DMS79 (cell line): ENCODE results near the gene SMIM8.

ENCODE experiments used
- DNase-seq: peaks from one replicate; lab custom pipeline; 2025; lab: John Stamatoyannopoulos, UW

The SMIM8 gene

DNA sequence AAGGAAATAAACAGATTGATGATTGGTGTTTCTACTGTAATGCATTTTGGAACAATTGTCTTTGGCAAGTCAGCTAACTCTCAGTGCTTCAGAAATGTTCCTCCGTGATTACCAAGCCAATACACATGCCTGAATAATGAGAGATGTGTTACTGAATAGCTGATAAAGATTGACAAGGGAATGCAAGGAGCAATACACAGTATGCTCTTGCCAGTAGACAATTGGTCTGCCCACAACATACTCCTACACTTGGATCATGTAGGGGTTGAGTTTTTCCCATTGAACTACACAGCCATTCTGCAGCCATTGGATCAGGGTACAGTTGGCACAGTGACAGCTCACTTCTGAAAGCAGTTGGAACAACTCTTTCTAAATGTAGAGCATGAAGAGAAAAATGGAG lies 12.3 kb downstream of the SMIM8 start:
- no peak for DNase-seq

DNA sequence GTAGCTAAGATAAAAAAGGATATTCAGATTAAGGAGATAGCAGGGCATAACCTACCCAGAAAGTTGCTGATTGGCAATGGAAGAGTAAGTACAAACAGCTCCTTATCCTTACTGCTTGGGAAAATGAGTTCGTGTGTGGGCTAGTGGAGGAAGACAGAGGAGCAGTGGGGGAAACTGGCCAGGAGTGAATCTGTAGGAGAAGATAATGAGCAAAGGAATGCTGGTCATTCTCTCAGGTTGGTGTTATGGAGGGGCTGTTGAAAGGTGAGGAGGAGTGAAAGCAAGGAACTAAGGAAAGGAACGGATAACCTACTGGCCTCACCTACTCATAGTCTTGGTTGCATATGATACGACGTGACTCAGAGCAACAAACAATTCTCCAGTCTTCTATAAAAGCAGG lies 14.0 kb downstream of the SMIM8 start:
- DNase-seq: no peak

DNA sequence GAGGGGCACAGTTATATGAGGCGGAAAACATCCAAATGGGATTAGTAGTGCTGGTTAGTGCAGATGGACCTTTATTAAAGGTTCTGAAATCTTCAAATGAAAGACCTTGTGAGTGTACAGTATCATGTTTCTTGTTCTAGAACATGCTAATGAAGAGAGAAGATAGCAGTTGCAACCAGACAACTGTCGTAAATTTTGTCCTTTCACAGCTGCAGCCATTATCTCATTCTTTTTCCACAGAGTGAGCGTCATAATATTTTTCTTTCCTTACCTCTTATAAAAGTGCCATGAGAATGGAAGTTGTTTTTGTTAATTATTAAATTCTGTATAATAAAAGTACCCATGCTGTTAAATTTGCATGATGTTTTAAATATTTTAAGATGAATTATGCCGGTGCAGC lies 17.8 kb downstream of the SMIM8 start:
- no peak for DNase-seq

- no peak for DNase-seq
Measured at GRCh38 chr6:87341158-87341557, 18.8 kb downstream of the SMIM8 start.

GRCh38 chr6:87341899-87342298 lies 19.5 kb downstream of the SMIM8 start:
- DNase-seq: no peak

DNA sequence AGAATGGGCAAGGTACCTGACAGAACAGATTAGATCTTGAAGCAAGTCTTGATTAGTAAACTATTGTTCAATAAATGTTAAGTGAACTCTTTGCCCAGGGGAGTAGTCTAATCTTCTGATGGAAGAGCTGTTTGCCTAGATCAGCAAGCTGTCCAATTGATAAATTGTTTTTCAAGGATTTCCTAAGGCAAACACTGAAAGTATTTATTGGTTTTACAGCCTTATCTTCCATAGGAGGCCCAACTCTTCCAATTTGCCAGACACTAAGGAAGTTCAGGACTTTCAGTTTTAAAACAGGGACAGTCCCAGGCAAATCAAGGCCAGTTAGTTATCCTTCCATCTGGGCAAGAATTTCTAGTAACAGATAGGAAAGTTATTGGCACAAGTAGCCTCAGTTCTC lies 20.4 kb downstream of the SMIM8 start:
- no peak for DNase-seq

- DNase-seq: no peak
Measured at GRCh38 chr6:87344731-87345130, 22.3 kb downstream of the SMIM8 start, which contains the start of gene C6orf163. C6orf163 (plus strand) TSS chr6:87344813; CDS start chr6:87345100, 287 bp downstream.

- DNase-seq: no peak
Measured at GRCh38 chr6:87346700-87347099, 24.3 kb downstream of the SMIM8 start.

GRCh38 chr6:87349896-87350295 lies 27.5 kb downstream of the SMIM8 start:
- DNase-seq: no peak

DNA sequence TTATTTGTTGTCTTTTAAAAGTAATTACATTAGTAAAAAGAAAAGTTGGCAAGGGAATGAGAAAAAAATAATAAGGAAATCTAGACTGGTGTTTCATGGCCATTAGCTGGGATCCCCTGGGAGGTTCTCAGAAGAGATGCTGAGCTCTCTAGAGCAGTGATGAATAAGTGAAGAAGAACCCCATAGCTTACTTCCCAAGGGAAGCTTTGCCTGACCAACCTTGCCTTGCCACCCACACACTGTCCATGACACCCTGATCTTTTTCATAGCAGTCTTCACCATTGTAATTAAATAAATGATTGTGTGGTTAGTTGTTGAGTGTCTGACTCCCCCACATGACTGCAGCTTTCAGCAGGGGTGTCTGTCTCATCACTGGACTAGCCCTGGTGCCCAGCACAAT lies 28.1 kb downstream of the SMIM8 start:
- DNase-seq: no peak

- no peak for DNase-seq
Measured at GRCh38 chr6:87351583-87351982, 29.2 kb downstream of the SMIM8 start.

- DNase-seq: no peak
Measured at GRCh38 chr6:87356181-87356580, 33.8 kb downstream of the SMIM8 start.

DNA sequence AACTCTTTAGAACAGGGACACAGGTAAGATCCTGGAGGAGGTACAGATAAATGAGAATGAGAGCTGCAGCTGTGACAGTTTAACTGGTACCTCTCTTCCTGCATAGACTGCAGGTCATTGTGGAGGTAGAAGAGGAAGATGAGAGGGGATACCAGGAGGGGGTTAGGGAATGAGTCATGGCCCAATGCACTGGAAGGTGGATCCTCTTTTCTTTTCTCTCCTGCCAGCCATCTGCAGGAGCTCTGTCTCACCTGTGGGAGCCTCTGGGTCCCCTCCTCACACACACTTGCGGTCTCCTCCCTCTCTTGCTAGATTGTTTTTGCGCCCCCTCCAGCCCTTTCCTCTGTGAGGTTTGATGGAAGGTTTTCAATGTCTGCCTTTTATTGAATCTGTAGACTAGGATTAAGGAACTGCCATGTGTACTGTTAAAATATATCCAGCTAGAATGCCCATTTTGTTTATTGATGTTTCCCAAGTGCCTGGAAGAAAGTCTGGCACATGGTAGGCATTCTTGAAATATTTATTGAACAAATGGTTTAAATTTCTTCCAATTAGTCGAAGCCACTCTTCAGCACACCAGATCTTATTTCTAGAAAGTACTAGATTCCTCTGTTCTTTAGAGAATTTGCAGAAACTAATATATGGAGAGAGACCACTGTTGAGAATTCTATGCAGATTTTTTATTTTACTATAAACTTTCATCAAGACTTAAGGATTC lies 35.2 kb downstream of the SMIM8 start:
- no peak for DNase-seq

- no peak for DNase-seq
Measured at GRCh38 chr6:87364602-87365252, 42.3 kb downstream of the SMIM8 start.

- DNase-seq: no peak
Measured at GRCh38 chr6:87366072-87366827, 43.9 kb downstream of the SMIM8 start.

DNA sequence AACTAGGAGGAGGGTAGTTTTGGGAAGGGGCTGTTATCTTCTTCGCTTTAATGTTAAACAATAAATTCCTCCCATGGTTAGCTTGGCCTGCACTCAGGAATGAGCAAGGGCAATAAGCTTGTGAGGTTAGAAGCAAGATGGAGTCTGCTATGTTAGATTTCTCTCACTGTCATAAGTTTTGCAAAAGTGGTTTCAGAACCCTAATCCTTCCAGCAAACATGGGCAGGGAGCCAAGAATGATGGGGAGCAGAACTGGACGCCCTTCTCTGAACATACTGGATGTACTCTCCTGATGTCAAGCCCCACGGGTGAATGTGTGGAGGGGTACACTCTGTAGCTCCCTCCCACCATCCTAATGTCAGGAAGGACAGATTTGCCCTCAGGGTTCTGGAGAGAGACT lies 44.5 kb downstream of the SMIM8 start:
- no peak for DNase-seq

DNA sequence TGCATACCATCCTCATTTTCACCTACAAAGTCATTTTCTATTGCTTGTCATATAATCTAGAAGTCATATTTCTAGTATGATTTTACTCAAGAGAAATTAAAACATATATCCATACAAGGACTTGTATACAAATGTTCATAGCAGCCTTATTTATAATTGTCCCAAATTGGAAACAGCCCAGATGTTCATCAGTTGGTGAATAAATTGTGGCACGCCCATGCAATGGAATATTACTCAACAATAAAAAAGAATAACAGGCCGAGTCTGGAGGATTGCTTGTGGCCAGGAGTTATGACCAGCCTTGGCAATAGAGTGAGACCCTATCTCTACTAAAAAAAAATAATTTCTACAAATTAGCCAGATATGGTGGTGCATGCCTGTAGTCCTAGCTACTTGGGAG lies 51.0 kb downstream of the SMIM8 start:
- no peak for DNase-seq

GRCh38 chr6:87375315-87375714 lies 52.9 kb downstream of the SMIM8 start:
- DNase-seq: no peak

DNA sequence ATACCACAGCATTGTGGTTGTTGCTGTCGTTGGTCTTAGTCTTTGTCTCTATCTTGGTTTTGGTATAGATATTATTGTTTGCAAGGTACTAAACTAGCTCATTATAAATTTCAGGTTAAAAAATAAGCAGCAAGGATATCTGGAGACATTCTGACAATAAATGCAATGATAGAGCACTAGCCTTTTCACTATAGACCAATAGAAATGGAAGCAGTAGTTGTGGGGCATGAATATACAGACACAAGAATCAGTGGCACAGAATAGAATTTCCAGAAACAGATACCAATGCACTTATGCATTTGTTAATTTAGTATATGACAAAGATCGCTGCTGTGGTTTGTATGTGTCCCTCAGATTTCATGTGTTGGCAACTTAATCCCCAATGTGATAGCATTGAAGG lies 54.3 kb downstream of the SMIM8 start:
- no peak for DNase-seq

DNA sequence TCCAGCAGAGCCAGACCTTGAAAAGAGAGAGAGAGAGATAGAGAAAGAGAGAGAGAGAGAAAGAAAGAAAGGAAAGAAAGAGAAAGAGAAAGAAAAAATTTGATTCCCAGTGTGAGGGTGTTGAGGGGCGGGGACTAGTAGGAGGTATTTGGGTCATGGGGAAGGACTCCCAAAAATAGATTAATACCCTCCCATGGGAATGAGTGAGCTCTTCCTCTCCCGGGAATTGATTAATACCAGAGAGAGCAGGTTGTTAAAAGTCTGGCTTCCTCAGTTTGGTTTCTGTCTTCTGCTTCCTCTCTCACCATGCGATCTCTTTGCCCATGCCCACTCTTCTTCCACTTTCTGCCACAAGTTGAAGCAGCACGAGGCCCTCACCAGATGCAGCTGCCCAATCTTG lies 56.6 kb downstream of the SMIM8 start:
- no peak for DNase-seq

DNA sequence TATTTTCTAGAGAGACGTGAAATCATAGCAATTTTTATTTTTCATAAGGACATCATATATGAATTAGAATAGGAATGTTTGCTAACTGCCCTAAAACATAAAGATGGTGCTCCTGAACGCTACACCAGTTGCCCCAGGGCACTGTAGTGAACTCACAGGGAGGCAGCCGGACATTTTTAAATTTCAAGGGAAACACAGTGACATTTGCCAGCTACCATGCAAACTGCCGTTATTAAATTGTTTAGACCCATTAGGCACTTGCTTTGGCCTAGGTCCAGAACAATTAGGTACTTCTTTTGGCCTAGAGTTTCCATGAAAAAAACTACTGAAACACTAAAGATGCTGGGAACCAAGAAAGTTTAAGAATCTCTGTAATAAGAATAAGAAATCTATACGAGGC lies 60.5 kb downstream of the SMIM8 start:
- no peak for DNase-seq

DNA sequence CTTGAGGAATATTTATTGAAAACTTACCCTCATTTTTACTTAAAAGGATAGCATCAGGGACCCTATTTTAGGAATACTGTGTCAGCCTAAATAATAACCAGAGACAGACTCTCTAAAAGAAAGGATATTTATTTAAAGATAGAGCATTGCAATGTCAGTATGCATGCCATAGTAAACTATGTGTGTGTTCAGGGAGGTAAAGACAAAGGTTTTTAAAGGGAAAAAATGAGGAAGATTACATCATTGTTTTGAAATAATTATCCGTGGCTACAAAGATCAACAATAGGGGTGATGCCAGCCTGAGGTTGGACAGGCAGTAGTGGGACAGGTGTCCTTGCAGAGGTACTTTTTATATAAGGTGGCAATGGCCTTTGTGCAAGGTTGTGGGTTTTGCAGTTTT lies 61.6 kb downstream of the SMIM8 start:
- DNase-seq: no peak

DNA sequence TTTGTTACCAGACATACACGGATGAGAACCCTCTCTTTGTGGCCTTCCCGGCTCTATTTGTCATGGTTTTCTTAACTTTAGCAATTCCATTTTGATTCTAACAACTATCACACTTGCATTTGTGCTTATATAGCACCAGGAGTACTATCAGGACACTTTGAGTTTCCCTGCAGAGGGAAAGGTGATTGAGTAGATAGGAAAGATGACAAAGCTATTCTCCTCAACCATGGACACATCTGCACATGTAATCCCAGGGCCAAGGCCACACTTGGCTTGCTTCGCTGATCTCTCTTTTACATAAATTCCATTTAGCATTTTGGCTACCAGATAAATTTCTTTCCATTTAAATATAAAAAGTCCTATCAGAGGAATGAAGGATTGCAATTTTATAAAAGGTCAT lies 62.1 kb downstream of the SMIM8 start:
- no peak for DNase-seq
